ENCODE results near the gene TNRC18.
"Not testable (repeated sequence)": the region's sequence is repeated elsewhere in the genome, so short reads cannot be mapped to it uniquely, and the experiment has no call there.

GRCh38 chr7:5323800-5324781 is 99.5 kb downstream of the TNRC18 start:
- not testable (repeated sequence) for TF ChIP-seq EZH2 (IDR thresholded peaks at IDR 0.05; ENCODE audit: borderline replicate concordance); CTCF (IDR thresholded peaks at IDR 0.05; ENCODE audit: poor library complexity); EZH2phosphoT487 (IDR thresholded peaks at IDR 0.05; ENCODE audit: low read depth, severe bottlenecking, unreplicated experiment)
